DOHH2 (cell line): ENCODE data around the gene PRDX5.

Experiments
- CTCF ChIP-seq: fragments of 200-600 bp; sonication (generic); IDR thresholded peaks from one replicate; pipeline ENCODE4 v1.5.1; 2014; ENCODE audit warnings: antibody characterized with exemption, mild to moderate bottlenecking, low read depth, low read length; ENCODE audit not compliant: poor library complexity, severe bottlenecking
- EZH2phosphoT487 ChIP-seq: fragments of 200-600 bp; sonication (generic); IDR thresholded peaks from 2 replicates; pipeline ENCODE4 v1.6.1; 2017; ENCODE audit warnings: borderline replicate concordance, mild to moderate bottlenecking, antibody characterized with exemption, low read length, moderate library complexity, mixed read lengths

DNA sequence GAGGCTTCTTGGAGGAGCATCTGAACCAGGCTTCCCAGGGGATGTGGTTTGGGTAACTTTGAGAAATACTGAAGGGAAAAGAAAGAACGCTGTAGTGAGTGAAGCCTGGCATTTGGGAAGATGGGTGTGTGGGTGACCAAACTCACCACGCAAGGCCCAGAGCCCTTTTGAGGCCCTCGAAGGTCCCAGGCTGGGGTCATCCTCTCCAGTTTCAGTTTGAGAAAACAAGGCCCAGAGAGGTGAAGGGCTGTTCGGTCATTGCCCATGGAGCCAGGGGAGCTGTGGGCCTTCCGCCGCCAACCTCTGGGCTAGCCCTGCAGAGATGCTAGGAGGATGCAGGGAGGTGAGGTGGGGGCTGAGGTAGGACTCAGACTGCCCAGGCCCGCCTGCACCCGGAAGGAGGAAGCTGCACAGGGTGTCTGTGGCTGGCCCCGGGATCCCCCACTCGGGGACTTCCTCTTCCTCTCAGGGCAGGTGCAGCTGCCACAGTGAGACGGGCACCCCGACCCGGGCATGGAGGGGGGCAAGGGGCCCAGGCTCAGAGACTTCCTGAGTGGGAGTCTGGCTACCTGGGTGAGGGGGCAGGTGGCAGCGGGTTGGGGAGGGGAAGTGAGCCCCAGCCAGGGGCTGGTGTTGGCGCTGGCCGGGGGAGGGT is 22.0 kb downstream of the PRDX5 start, which contains the start of gene CCDC88B:
- TF ChIP-seq CTCF (no peak), EZH2phosphoT487 (no peak)
